IPS-18c (cell line): ENCODE results near the gene CAPN11.
"Not testable (repeated sequence)": the region's sequence is repeated elsewhere in the genome, so short reads cannot be mapped to it uniquely, and the experiment has no call there.

ENCODE experiments used
- H3K4me3 ChIP-seq: 2 replicates; pipeline ENCODE4 v1.7.0; 2013; ENCODE audit warnings: low read depth, mild to moderate bottlenecking, low read length, moderate library complexity; ENCODE audit not compliant: insufficient read depth
- H3K9me3 ChIP-seq: one replicate; pipeline ENCODE4 v1.6.1; 2013; ENCODE audit warnings: mild to moderate bottlenecking, low read length, moderate library complexity; ENCODE audit not compliant: control insufficient read depth, insufficient read depth

The CAPN11 gene

GRCh38 chr6:44226368-44227147, 67.9 kb downstream of the CAPN11 start:
- Histone ChIP-seq H3K4me3 (peak overlapping the region; percentile 20; the same call in 1 of the 2 replicates), H3K9me3 (no peaks in the 10 kb centered on the region)

GRCh38 chr6:44227148-44227793, 68.7 kb downstream of the CAPN11 start:
- no peak overlapping the region for H3K4me3 ChIP-seq
- H3K9me3 ChIP-seq, result no peaks in the 10 kb centered on the region

- Histone ChIP-seq H3K9me3 (no peaks in the 10 kb centered on the region), H3K4me3 (no peak overlapping the region)
Observed at GRCh38 chr6:44228031-44228430, 69.4 kb downstream of the CAPN11 start.

GRCh38 chr6:44228433-44228832, 69.8 kb downstream of the CAPN11 start:
- no peaks in the 10 kb centered on the region for H3K9me3 ChIP-seq
- no peak overlapping the region for H3K4me3 ChIP-seq

GRCh38 chr6:44228836-44229235, 70.2 kb downstream of the CAPN11 start:
- H3K9me3 ChIP-seq, result no peaks in the 10 kb centered on the region
- H3K4me3 ChIP-seq, result no peak overlapping the region

GRCh38 chr6:44229376-44230033, 70.9 kb downstream of the CAPN11 start:
- no peak overlapping the region for H3K4me3 ChIP-seq

GRCh38 chr6:44230034-44230675, 71.5 kb downstream of the CAPN11 start:
- H3K9me3 ChIP-seq, result no peaks in the 10 kb centered on the region
- H3K4me3 ChIP-seq, result no peak overlapping the region

More at GRCh38 chr6:44229376-44230033, 70.9 kb downstream of the CAPN11 start:
- no peaks in the 10 kb centered on the region for H3K9me3 ChIP-seq

GRCh38 chr6:44231426-44231825, 72.8 kb downstream of the CAPN11 start:
- H3K9me3 ChIP-seq, H3K4me3 ChIP-seq: not testable (repeated sequence)

GRCh38 chr6:44232676-44233566, 74.3 kb downstream of the CAPN11 start:
- H3K9me3 ChIP-seq, result no peaks in the 10 kb centered on the region
- no peak overlapping the region for H3K4me3 ChIP-seq

- Histone ChIP-seq H3K9me3 (no peaks in the 10 kb centered on the region), H3K4me3 (no peak overlapping the region)
Observed at GRCh38 chr6:44233567-44234100, 75.0 kb downstream of the CAPN11 start.
